ENCODE data around the gene PAXIP1.

DNA sequence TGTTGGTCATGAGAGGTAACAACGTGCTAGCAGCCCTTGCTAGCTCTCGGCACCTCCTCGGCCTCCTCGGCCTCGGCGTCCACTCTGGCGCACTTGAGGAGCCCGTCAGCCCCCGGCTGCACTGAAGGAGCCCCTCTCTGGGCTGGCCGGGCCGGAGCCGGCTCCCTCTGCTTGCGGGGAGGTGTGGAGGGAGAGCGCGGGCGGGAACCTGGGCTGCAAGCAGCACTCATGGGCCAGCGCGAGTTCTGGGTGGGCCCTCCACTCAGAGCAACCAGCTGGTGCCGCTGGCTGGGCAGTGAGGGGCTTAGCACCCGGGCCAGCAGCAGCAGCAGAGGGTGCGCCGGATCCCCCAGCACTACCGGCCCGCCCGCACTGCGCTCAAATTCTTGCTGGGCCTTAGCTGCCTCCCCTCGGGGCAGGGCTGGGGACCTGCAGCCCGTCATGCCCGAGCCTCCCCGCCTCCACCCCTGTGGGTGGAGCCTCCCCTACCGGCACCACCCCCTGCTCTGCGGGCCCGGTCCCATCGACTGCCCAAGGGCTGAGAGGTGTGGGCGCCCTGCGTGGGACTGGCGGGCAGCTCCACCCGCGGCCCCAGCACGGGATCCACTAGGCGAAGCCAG is 96.1 kb downstream of the PAXIP1 start:
- TF ChIP-seq EZH2 (optimal IDR thresholded peaks at IDR 0.05; ENCODE audit: low read depth, low read length) = no peak
- TF ChIP-seq, protein P1, sequence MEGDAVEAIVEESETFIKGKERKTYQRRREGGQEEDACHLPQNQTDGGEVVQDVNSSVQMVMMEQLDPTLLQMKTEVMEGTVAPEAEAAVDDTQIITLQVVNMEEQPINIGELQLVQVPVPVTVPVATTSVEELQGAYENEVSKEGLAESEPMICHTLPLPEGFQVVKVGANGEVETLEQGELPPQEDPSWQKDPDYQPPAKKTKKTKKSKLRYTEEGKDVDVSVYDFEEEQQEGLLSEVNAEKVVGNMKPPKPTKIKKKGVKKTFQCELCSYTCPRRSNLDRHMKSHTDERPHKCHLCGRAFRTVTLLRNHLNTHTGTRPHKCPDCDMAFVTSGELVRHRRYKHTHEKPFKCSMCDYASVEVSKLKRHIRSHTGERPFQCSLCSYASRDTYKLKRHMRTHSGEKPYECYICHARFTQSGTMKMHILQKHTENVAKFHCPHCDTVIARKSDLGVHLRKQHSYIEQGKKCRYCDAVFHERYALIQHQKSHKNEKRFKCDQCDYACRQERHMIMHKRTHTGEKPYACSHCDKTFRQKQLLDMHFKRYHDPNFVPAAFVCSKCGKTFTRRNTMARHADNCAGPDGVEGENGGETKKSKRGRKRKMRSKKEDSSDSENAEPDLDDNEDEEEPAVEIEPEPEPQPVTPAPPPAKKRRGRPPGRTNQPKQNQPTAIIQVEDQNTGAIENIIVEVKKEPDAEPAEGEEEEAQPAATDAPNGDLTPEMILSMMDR (IDR thresholded peaks at IDR 0.05; ENCODE audit: low read length) = no peak

Measured in MM.1S (cell line).